OCI-LY7 (cell line): ENCODE data around the gene C11orf42. TPM values are rescaled to one million over a fixed set of nuclear protein-coding genes. Genes with fewer than 3 reads are reported as not detected.
A peak's percentile ranks its signal among the peaks of the same experiment; 100 is the strongest.

Experiments
- BruUV-seq: library from RNA; stranded (reverse); fragments of 400-500 nt; replicated peaks from 2 replicates; lab custom pipeline; 2021; lab: Mats Ljungman, UMichigan
- CTCF ChIA-PET: fragments of 300-600 bp; sonication (Branson Sonifier 250); formaldehyde crosslinking; loops from one replicate; lab custom pipeline; 2022; ENCODE audit warnings: antibody characterized with exemption; ENCODE audit not compliant: unreplicated experiment; lab: Charles Lee
- POLR2A ChIA-PET: fragments of 300-600 bp; sonication (Branson Sonifier 250); formaldehyde crosslinking; loops from one replicate; lab custom pipeline; 2022; ENCODE audit warnings: antibody characterized with exemption; lab: Charles Lee
- DNase-seq: peaks from one replicate; pipeline ENCODE4 v3.0.0-alpha.2; 2015; ENCODE audit warnings: low spot score
- H2AFZ ChIP-seq: fragments of 200-600 bp; sonication (generic), shearing (Covaris generic); 2 replicates; pipeline ENCODE4 v1.6.1; 2014; ENCODE audit warnings: mild to moderate bottlenecking, antibody characterized with exemption, low read length, moderate library complexity
- H3K27ac ChIP-seq: fragments of 200-600 bp; sonication (generic); 2 replicates; pipeline ENCODE4 v1.5.1; 2014; ENCODE audit warnings: mixed run types, low read depth, mild to moderate bottlenecking, moderate library complexity, low read length, inconsistent platforms; ENCODE audit not compliant: poor library complexity, severe bottlenecking
- H3K36me3 ChIP-seq: fragments of 200-600 bp; sonication (generic); 2 replicates; pipeline ENCODE4 v1.6.1; 2014; ENCODE audit warnings: mild to moderate bottlenecking, antibody characterized with exemption, low read length, moderate library complexity, mixed read lengths; ENCODE audit not compliant: insufficient read depth
- H3K4me1 ChIP-seq: fragments of 200-600 bp; sonication (generic); 2 replicates; pipeline ENCODE4 v1.5.1; 2014; ENCODE audit warnings: mild to moderate bottlenecking, low read length; ENCODE audit not compliant: insufficient read depth, poor library complexity, severe bottlenecking
- H3K4me2 ChIP-seq: fragments of 200-600 bp; sonication (generic); 2 replicates; pipeline ENCODE4 v1.6.1; 2014; ENCODE audit warnings: mild to moderate bottlenecking, low read length
- H3K4me3 ChIP-seq: fragments of 200-600 bp; sonication (generic); 2 replicates; pipeline ENCODE4 v1.5.1; 2014; ENCODE audit warnings: mild to moderate bottlenecking, low read depth, low read length; ENCODE audit not compliant: poor library complexity, severe bottlenecking
- H3K79me2 ChIP-seq: fragments of 200-600 bp; sonication (generic); 2 replicates; pipeline ENCODE4 v1.6.1; 2016; ENCODE audit warnings: low read depth, mild to moderate bottlenecking, low read length, moderate library complexity, mixed read lengths; ENCODE audit not compliant: insufficient read depth
- H3K9me2 ChIP-seq: fragments of 200-600 bp; sonication (generic); 2 replicates; pipeline ENCODE4 v1.6.1; 2016; ENCODE audit warnings: mild to moderate bottlenecking, low read length, mixed read lengths; ENCODE audit not compliant: insufficient read depth
- H3K9me3 ChIP-seq: fragments of 200-600 bp; sonication (generic); 2 replicates; pipeline ENCODE4 v1.6.1; 2014; ENCODE audit warnings: mild to moderate bottlenecking, mixed run types, low read length, mixed read lengths
- H4K20me1 ChIP-seq: fragments of 200-600 bp; sonication (generic); 2 replicates; pipeline ENCODE4 v1.6.1; 2014; ENCODE audit warnings: mild to moderate bottlenecking, antibody characterized with exemption, low read length, moderate library complexity, mixed read lengths; ENCODE audit not compliant: insufficient read depth
- CTCF ChIP-seq: fragments of 200-600 bp; sonication (generic); conservative IDR thresholded peaks from 2 replicates; pipeline ENCODE4 v1.5.1; 2014; ENCODE audit warnings: mild to moderate bottlenecking, antibody characterized with exemption, low read length, moderate library complexity, mixed read lengths
- EZH2phosphoT487 ChIP-seq: fragments of 200-600 bp; sonication (generic); IDR thresholded peaks from 2 replicates; pipeline ENCODE4 v1.6.1; 2018; ENCODE audit warnings: low read depth, borderline replicate concordance, mild to moderate bottlenecking, mixed run types, antibody characterized with exemption, low read length, moderate library complexity, mixed read lengths
- intact Hi-C: fragments of 100-400 bp; cut with micrococcal nuclease; formaldehyde crosslinking; loops from one replicate; pipeline ENCODE4 v1.10.0; 2022; ENCODE audit not compliant: unreplicated experiment
- total RNA-seq, 2 experiments: library from RNA; depleted of rRNA in 1 of 2; stranded (reverse); fragments of >200 nt in 1 of 2; shearing (Covaris generic) in 1 of 2; gene quantifications; 2 replicates each; pipeline ENCODE4 v1.2.3, GENCODE V29; 2014 to 2022

C11orf42 gene
- total RNA-seq, 2 experiments from 2014 or later: not detected

- TF ChIP-seq CTCF: no peak
- no peak for TF ChIP-seq EZH2phosphoT487
- no TSS peak for BruUV-seq
- intact Hi-C loops: loop anchor here (10.0 kb wide), 3 partner anchors 451 to 691 kb away; partner anchors contain the start of genes MRPL17, OR2D3, TRIM22 and TRIM5
- Histone ChIP-seq H3K4me1 (peaks cover 29% of the 10 kb centered on the region), H2AFZ (peak overlapping the region; percentile 60; the same call in 1 of the 2 replicates), H3K27ac (no peak overlapping the region), H3K9me2 (no peaks in the 10 kb centered on the region), H3K36me3 (no peaks in the 10 kb centered on the region), H3K4me3 (peak overlapping the region; percentile 86), H3K79me2 (peaks cover 19% of the 10 kb centered on the region; the same call in 1 of the 2 replicates), H3K4me2 (peak overlapping the region; percentile 88), H3K9me3 (no peaks in the 10 kb centered on the region), H4K20me1 (no peaks in the 10 kb centered on the region; the same call in 1 of the 2 replicates)
- ChIA-PET POLR2A (interaction anchor here (1.0 to 2.1 kb wide), 3 partner anchors 10 to 66 kb away, joined by 5 to 6 read pairs (median 5); no protein-coding TSS in a partner anchor), CTCF (interaction anchor here (0.7 kb wide), 1 partner anchor 129 kb away, joined by 3 read pairs; no protein-coding TSS in a partner anchor)
- no peak for DNase-seq
Observed at GRCh38 chr11:6233984-6234386, 28.6 kb downstream of the C11orf42 start.

GRCh38 chr11:6234387-6235107, 29.2 kb downstream of the C11orf42 start, which contains the start of gene FHIP1B:
FHIP1B (minus strand) TSS chr11:6234636; CDS start chr11:6224516, 10,120 bp downstream.
- POLR2A ChIA-PET: interaction anchor here (1.3 to 1.8 kb wide), 4 partner anchors 10 to 159 kb away, joined by 3 to 6 read pairs (median 4); no protein-coding TSS in a partner anchor
- BruUV-seq: no TSS peak
- H4K20me1 ChIP-seq: no peaks in the 10 kb centered on the region; the same call in 1 of the 2 replicates
- no peaks in the 10 kb centered on the region for H3K9me3 ChIP-seq
- H3K9me2 ChIP-seq: no peaks in the 10 kb centered on the region
- H2AFZ ChIP-seq: peak within 1 kb of the TSS; percentile 95
- H3K27ac ChIP-seq: peak within 1 kb of the TSS; percentile 49
- H3K79me2 ChIP-seq: peaks cover 19% of the 10 kb centered on the region; the same call in 1 of the 2 replicates
- peak within 1 kb of the TSS; percentile 86 for H3K4me3 ChIP-seq
- intact Hi-C loops: loop anchor here (1.0 to 10.0 kb wide), 4 partner anchors 200 to 690 kb away; partner anchors contain the start of genes MRPL17, OR2D3, TRIM22 and TRIM5
- CTCF ChIA-PET: interaction anchor here (0.7 kb wide), 1 partner anchor 128 kb away, joined by 3 read pairs; no protein-coding TSS in a partner anchor
- DNase-seq: peak; percentile 100
- TF ChIP-seq EZH2phosphoT487 (no peak), CTCF (no peak)
- no peaks in the 10 kb centered on the region for H3K36me3 ChIP-seq
- peaks cover 35% of the 10 kb centered on the region for H3K4me1 ChIP-seq
- H3K4me2 ChIP-seq: peak within 1 kb of the TSS; percentile 88
